Left kidney (tissue), 2 donors: Measurements from ENCODE around the gene NPIPA3. TPM values are rescaled to one million over a fixed set of nuclear protein-coding genes. Genes with fewer than 3 reads are reported as not detected.
"Not testable (repeated sequence)": the region's sequence is repeated elsewhere in the genome, so short reads cannot be mapped to it uniquely, and the experiment has no call there.

Experiments used
- DNase-seq: peaks from one replicate; pipeline ENCODE4 v3.0.0-alpha.2; 2013
- polyA plus RNA-seq: library from polyadenylated mRNA; unstranded; fragments of 120-200 nt; gene quantifications from one replicate; pipeline ENCODE4 v1.2.1, GENCODE V29; 2013; ENCODE audit not compliant: insufficient read length

The NPIPA3 gene
- polyA plus RNA-seq, 1 donor = 24.9 TPM

- not testable (repeated sequence) for DNase-seq
These were observed 39.3 kb downstream of the NPIPA3 start, which contains the start of gene NPIPA2 for GRCh38 chr16:14742273-14743128. Gene NPIPA2, plus strand, starts transcription at chr16:14742533. Its CDS starts 5,533 bp downstream, at chr16:14748066.

DNA sequence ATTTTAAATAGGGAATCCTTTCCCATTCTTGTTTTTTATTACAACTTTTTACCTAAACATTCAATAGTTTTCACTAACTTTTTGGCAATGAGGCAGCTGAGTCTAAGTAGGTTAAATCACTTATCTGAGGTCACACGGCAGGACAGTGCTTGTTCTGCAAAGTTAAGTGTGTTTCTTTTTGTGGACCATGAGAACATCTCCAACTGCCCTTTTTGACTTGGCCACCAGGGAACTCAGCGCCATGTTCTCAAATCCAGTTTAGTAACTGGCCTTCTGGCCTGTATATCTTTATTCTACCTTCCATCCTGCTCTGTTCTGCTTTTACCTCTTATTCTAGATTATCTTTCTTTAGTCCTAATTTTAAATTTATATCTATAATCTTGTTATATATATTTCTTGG is 70.4 kb downstream of the NPIPA3 start:
- DNase-seq = not testable (repeated sequence)

GRCh38 chr16:14775624-14776023 is 72.4 kb downstream of the NPIPA3 start:
- not testable (repeated sequence) for DNase-seq

Other genes starting within 250 kb of the NPIPA3 start
- 43.5 TPM for gene PARN, start 73.2 kb upstream of the NPIPA3 start, polyA plus RNA-seq
- gene BFAR, start 70.5 kb upstream of the NPIPA3 start, polyA plus RNA-seq = 65.6 TPM
- 0.88 TPM for gene PLA2G10, start 9.1 kb upstream of the NPIPA3 start, polyA plus RNA-seq
- gene NPIPA2, start 39.1 kb downstream of the NPIPA3 start, polyA plus RNA-seq = not detected
- 85.7 TPM for gene NOMO1, start 130.3 kb downstream of the NPIPA3 start, polyA plus RNA-seq
- gene NPIPA1, start 234.0 kb downstream of the NPIPA3 start, polyA plus RNA-seq = 164 TPM